Panc1 (cell line): ENCODE data around the gene ERICH6B. TPM values are rescaled to one million over a fixed set of nuclear protein-coding genes. Genes with fewer than 3 reads are reported as not detected.

Source experiments
- ATAC-seq: fragments of 200-7000 bp; cut with Tn5 transposase; 2 replicates; pipeline ENCODE4 v1.9.1; 2020; ENCODE audit warnings: mild to moderate bottlenecking, moderate library complexity
- BruUV-seq: library from RNA; stranded (reverse); fragments of 400-500 nt; replicated peaks from 2 replicates; lab custom pipeline; 2021; lab: Mats Ljungman, UMichigan
- CTCF ChIA-PET: fragments of 300-600 bp; sonication (Branson Sonifier 250); formaldehyde crosslinking; loops from one replicate; lab custom pipeline; 2022; ENCODE audit warnings: antibody characterized with exemption; lab: Charles Lee
- POLR2A ChIA-PET: fragments of 300-600 bp; sonication (Branson Sonifier 250); formaldehyde crosslinking; loops from one replicate; lab custom pipeline; 2022; ENCODE audit warnings: antibody characterized with exemption; lab: Charles Lee
- DNase-seq: peaks from one replicate; pipeline ENCODE4 v3.0.0-alpha.2; 2010; ENCODE audit warnings: low read depth, low spot score
- H3K27ac ChIP-seq: 2 replicates; pipeline ENCODE4 v1.5.1; 2011; ENCODE audit warnings: mild to moderate bottlenecking, low read length, inconsistent platforms
- H3K27me3 ChIP-seq: fragments of 200-500 bp; sonication (Bioruptor generic); 2 replicates; pipeline ENCODE4 v1.6.0; 2014; ENCODE audit warnings: low read length, inconsistent platforms; ENCODE audit not compliant: control insufficient read depth, insufficient read depth
- H3K36me3 ChIP-seq: fragments of 200-500 bp; sonication (Bioruptor generic); 2 replicates; pipeline ENCODE4 v1.5.1; 2014; ENCODE audit warnings: inconsistent platforms, mild to moderate bottlenecking, low read length, moderate library complexity; ENCODE audit not compliant: control insufficient read depth, insufficient read depth
- H3K4me1 ChIP-seq: 2 replicates; pipeline ENCODE4 v1.5.1; 2011; ENCODE audit warnings: inconsistent platforms, mild to moderate bottlenecking, low read length, moderate library complexity; ENCODE audit not compliant: control insufficient read depth, insufficient read depth
- H3K4me3 ChIP-seq, 2 experiments: 2 replicates each; pipeline ENCODE4 v1.5.1; 2011 to 2012; ENCODE audit warnings: low read depth in 2 of 2, low read length in 2 of 2, mild to moderate bottlenecking in 2 of 2, inconsistent platforms in 1 of 2, moderate library complexity in 1 of 2
- H3K9me3 ChIP-seq: fragments of 200-500 bp; sonication (Bioruptor generic); 2 replicates; pipeline ENCODE4 v1.5.1; 2014; ENCODE audit warnings: low read depth, mild to moderate bottlenecking, inconsistent platforms, low read length, moderate library complexity; ENCODE audit not compliant: control insufficient read depth, insufficient read depth
- CTCF ChIP-seq: fragments of 450-650 bp; IDR thresholded peaks from 2 replicates; pipeline ENCODE4 v1.5.1; 2017; ENCODE audit warnings: mild to moderate bottlenecking
- POLR2AphosphoS5 ChIP-seq: IDR thresholded peaks from 2 replicates; pipeline ENCODE4 v1.6.1; 2012; ENCODE audit warnings: mild to moderate bottlenecking, low read depth, low read length, moderate library complexity
- REST ChIP-seq, 2 experiments: IDR thresholded peaks; 2 replicates each; pipeline ENCODE4 v1.6.1; 2011 to 2012; ENCODE audit warnings: low read depth in 2 of 2, control low read depth in 1 of 2, low read length in 1 of 2, mild to moderate bottlenecking in 1 of 2, moderate library complexity in 1 of 2; ENCODE audit not compliant: insufficient read depth in 1 of 2
- SIN3A ChIP-seq: IDR thresholded peaks from 2 replicates; pipeline ENCODE4 v1.6.1; 2012; ENCODE audit warnings: low read depth, mild to moderate bottlenecking, low read length, moderate library complexity, borderline replicate concordance; ENCODE audit not compliant: insufficient read depth
- TCF7L2 ChIP-seq: IDR thresholded peaks from 2 replicates; pipeline ENCODE4 v1.6.1; 2011; ENCODE audit warnings: mild to moderate bottlenecking, low read depth, low read length, inconsistent platforms
- in situ Hi-C: cut with HindIII; loops from 2 replicates; pipeline ENCODE4 v1.10.0; 2016; ENCODE audit warnings: low sequenced_read_pairs, low pct_unique_long_range_greater_than_20kb
- intact Hi-C: fragments of 100-400 bp; cut with micrococcal nuclease; formaldehyde crosslinking; loops from one replicate; pipeline ENCODE4 v1.10.0; 2022; ENCODE audit not compliant: unreplicated experiment
- total RNA-seq: library from RNA; stranded (reverse); gene quantifications from one replicate; pipeline ENCODE4 v1.2.1, GENCODE V29; 2021; ENCODE audit not compliant: unreplicated experiment

The ERICH6B gene
- total RNA-seq, 1 experiment from 2014 or later = not detected

GRCh38 chr13:45628094-45628493 lies 12.6 kb upstream of the ERICH6B start:
- intact Hi-C loops (no loop called here), in situ Hi-C loops (no loop called here)
- no peak overlapping the region for H3K4me3 ChIP-seq
- no TSS peak for BruUV-seq
- ATAC-seq = no peak
- POLR2A ChIA-PET = no interaction called here
- H3K27me3 ChIP-seq = peaks cover 3% of the 10 kb centered on the region
- no peaks in the 10 kb centered on the region for H3K36me3 ChIP-seq
- H3K4me1 ChIP-seq = no peaks in the 10 kb centered on the region
- no peaks in the 10 kb centered on the region for H3K9me3 ChIP-seq
- TF ChIP-seq CTCF (no peak), POLR2AphosphoS5 (no peak), SIN3A (no peak), TCF7L2 (no peak), REST (IDR thresholded peaks at IDR 0.05; ENCODE audit: insufficient read depth in 1 of 2, low read depth in 2 of 2, low read length in 1 of 2) (no peak)
- DNase-seq = no peak
- CTCF ChIA-PET = no interaction called here
- no peak overlapping the region for H3K27ac ChIP-seq

GRCh38 chr13:45627656-45628055 lies 12.1 kb upstream of the ERICH6B start:
- no peak for ATAC-seq
- Histone ChIP-seq H3K27ac (no peak overlapping the region), H3K36me3 (no peaks in the 10 kb centered on the region), H3K4me3 (no peak overlapping the region), H3K9me3 (no peaks in the 10 kb centered on the region), H3K27me3 (peaks cover 3% of the 10 kb centered on the region), H3K4me1 (no peaks in the 10 kb centered on the region)
- in situ Hi-C loops = no loop called here
- intact Hi-C loops = no loop called here
- ChIA-PET CTCF (no interaction called here), POLR2A (no interaction called here)
- DNase-seq = no peak
- no peak for TF ChIP-seq CTCF
- TF ChIP-seq REST (IDR thresholded peaks at IDR 0.05; ENCODE audit: insufficient read depth in 1 of 2, low read depth in 2 of 2, low read length in 1 of 2) = no peak
- no peak for TF ChIP-seq POLR2AphosphoS5
- no peak for TF ChIP-seq TCF7L2
- no peak for TF ChIP-seq SIN3A
- BruUV-seq = no TSS peak
